ENCODE results near the gene SH3BGR.

SH3BGR gene

DNA sequence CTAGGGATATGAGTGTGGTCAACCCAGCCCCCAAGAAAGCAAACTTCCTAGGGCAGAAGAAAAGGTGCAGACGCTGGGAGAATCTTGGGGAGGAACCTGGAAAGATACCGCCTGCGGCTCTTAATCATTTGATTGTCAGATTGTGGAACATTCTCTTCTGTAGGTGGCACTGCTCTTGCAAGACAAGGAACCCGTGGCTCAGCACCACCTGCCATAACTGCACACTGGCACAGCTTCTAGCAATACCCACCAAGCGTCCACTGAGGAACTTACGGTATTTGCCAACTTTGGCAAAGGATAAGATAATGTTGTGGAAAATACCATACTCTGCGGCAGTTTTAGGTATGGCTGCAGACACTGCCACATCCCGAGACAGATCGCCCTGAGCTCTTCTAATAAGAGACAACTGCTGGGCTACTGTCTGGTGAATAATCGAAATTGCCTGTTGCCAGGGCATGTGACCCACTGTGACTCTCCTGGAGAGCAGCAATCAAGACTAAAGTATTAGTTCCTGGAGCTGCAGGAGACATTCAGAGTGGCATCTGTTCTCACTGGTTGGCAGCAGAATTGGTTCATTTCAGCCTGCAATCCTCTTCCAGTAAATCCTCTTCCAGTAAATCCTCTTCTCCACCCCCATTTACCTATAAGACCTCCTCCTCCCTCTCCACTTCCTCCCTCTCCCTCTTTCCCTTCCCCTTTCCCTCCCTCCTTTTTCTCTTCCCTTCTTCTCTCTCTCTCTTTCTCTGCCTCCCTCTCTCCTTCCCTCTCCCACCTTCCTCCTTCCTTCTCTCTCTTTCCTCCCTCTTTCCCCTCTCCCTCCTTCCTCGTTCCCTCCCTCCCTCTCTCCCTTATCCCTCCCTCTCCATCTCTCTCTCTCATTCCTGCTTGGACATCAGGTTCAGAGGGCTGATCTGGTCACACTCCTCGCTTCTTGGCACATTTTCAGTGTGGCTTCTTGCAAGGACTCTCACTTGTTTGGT lies 111.3 kb downstream of the SH3BGR start:
- DNase-seq (ENCODE audit: low read depth), result no peak
- H3K4me3 ChIP-seq (ENCODE audit: low read depth, low read length), result no peak overlapping the region

DNA sequence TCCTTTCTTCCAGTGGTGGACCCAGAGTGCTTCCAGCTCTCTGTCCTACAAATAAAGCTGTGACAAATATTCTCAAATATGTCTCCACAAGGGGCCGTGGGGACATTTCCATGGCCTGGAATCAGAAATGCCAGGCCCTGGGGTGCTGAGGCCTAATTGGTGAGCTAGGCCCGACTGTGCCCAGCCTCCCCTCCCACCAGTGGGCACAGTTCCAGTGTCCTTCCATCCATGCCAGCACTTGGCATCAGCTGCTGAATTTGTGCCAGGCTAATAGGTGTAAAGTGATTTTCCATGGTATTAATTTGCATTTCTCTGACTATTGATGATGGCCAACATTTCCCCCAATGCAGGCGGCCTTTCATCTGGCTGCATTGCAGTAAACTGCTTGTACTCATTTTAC lies 112.4 kb downstream of the SH3BGR start:
- no peak for DNase-seq (ENCODE audit: low read depth)
- TF ChIP-seq, protein P1, sequence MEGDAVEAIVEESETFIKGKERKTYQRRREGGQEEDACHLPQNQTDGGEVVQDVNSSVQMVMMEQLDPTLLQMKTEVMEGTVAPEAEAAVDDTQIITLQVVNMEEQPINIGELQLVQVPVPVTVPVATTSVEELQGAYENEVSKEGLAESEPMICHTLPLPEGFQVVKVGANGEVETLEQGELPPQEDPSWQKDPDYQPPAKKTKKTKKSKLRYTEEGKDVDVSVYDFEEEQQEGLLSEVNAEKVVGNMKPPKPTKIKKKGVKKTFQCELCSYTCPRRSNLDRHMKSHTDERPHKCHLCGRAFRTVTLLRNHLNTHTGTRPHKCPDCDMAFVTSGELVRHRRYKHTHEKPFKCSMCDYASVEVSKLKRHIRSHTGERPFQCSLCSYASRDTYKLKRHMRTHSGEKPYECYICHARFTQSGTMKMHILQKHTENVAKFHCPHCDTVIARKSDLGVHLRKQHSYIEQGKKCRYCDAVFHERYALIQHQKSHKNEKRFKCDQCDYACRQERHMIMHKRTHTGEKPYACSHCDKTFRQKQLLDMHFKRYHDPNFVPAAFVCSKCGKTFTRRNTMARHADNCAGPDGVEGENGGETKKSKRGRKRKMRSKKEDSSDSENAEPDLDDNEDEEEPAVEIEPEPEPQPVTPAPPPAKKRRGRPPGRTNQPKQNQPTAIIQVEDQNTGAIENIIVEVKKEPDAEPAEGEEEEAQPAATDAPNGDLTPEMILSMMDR (IDR thresholded peaks at IDR 0.05; ENCODE audit: control insufficient read depth, extremely low read depth, insufficient read depth), result no peak
- H3K4me3 ChIP-seq (ENCODE audit: low read depth, low read length), result no peak overlapping the region

More for the DNA sequence above, 111.3 kb downstream of the SH3BGR start:
- TF ChIP-seq, protein P1 (IDR thresholded peaks at IDR 0.05; ENCODE audit: control insufficient read depth, extremely low read depth, insufficient read depth), result no peak
